RWPE2 (cell line): ENCODE measurements around the gene BTNL3.

Source experiments
- ATAC-seq: fragments of 200-7000 bp; cut with Tn5 transposase; 3 replicates; pipeline ENCODE4 v1.9.1; 2021; ENCODE audit warnings: low read depth
- DNase-seq: peaks from one replicate; pipeline ENCODE4 v3.0.0-alpha.2; 2020; ENCODE audit warnings: low spot score
- H3K27ac ChIP-seq: fragments of 450-650 bp; 2 replicates; pipeline ENCODE4 v1.5.1; 2017; ENCODE audit warnings: mild to moderate bottlenecking; ENCODE audit not compliant: poor library complexity, severe bottlenecking
- H3K27me3 ChIP-seq: fragments of 250-450 bp; sonication (Bioruptor Pico); 2 replicates; pipeline ENCODE4 v1.5.1; 2021; ENCODE audit warnings: mild to moderate bottlenecking, moderate library complexity; ENCODE audit not compliant: insufficient read depth, poor library complexity, severe bottlenecking
- H3K36me3 ChIP-seq: fragments of 250-450 bp; sonication (Bioruptor Pico); 2 replicates; pipeline ENCODE4 v1.5.1; 2020; ENCODE audit warnings: low read depth, mild to moderate bottlenecking, moderate library complexity
- H3K4me1 ChIP-seq: fragments of 250-450 bp; sonication (Bioruptor Pico); 2 replicates; pipeline ENCODE4 v1.5.1; 2021; ENCODE audit warnings: mild to moderate bottlenecking, moderate library complexity; ENCODE audit not compliant: insufficient read depth, poor library complexity, severe bottlenecking
- H3K4me3 ChIP-seq: fragments of 250-450 bp; sonication (Bioruptor Pico); 2 replicates; pipeline ENCODE4 v1.5.1; 2021; ENCODE audit warnings: mild to moderate bottlenecking, moderate library complexity; ENCODE audit not compliant: severe bottlenecking
- H3K9me3 ChIP-seq: fragments of 250-450 bp; sonication (Bioruptor Pico); 2 replicates; pipeline ENCODE4 v1.5.1; 2021; ENCODE audit warnings: mild to moderate bottlenecking, moderate library complexity; ENCODE audit not compliant: severe bottlenecking
- TF ChIP-seq, protein P1 (sequence below): fragments of 450-650 bp; IDR thresholded peaks from one replicate; pipeline ENCODE4 v1.5.1; 2017; ENCODE audit warnings: mild to moderate bottlenecking, moderate library complexity; ENCODE audit not compliant: poor library complexity, severe bottlenecking

BTNL3 gene

DNA sequence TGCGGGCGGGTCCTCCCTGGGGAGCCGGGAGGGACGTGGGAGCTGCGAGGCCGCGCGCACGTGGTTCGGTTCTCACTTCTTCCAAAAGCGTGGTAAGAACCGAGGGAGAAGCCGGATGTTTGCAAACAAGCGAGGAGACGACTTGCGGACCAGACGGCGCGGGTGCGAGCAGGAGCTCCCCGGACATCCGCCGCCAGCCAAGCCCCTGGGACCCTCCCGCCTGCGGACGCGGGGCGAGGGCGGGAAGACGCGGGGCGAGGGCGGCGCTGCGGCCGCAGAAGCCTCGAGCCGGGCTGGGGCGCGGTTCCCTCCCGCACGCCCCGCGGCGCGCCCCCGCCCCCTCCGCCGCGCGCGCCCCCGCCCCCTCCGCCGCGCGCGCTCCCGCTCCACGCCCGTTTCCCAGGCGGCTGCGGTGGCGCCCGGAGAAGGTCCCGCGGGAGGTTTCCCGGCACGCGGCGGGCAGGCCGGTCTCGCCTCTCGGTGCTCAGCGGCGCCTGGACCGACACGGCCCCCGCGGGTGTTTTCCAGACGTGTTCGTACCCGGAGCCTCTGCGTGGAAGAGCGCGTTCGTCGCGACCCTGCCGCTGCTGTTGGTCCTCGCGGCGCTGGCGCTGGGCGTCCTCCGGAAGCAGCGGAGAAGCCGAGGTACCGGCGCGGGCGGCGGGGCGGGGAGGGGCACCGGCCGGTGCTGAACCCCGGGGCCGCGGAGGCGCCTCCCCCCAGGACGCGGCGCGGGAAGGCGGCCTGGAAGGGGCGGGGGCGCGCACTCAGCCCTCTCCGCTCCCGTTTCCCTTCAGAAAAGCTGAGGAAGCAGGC is 64.2 kb downstream of the BTNL3 start:
- TF ChIP-seq, protein P1, sequence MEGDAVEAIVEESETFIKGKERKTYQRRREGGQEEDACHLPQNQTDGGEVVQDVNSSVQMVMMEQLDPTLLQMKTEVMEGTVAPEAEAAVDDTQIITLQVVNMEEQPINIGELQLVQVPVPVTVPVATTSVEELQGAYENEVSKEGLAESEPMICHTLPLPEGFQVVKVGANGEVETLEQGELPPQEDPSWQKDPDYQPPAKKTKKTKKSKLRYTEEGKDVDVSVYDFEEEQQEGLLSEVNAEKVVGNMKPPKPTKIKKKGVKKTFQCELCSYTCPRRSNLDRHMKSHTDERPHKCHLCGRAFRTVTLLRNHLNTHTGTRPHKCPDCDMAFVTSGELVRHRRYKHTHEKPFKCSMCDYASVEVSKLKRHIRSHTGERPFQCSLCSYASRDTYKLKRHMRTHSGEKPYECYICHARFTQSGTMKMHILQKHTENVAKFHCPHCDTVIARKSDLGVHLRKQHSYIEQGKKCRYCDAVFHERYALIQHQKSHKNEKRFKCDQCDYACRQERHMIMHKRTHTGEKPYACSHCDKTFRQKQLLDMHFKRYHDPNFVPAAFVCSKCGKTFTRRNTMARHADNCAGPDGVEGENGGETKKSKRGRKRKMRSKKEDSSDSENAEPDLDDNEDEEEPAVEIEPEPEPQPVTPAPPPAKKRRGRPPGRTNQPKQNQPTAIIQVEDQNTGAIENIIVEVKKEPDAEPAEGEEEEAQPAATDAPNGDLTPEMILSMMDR = no peak
- Histone ChIP-seq H3K27ac (no peak overlapping the region), H3K27me3 (peaks cover 80% of the 10 kb centered on the region), H3K36me3 (no peaks in the 10 kb centered on the region), H3K4me3 (peak overlapping the region; percentile 51), H3K9me3 (no peaks in the 10 kb centered on the region), H3K4me1 (no peaks in the 10 kb centered on the region)
- ATAC-seq (peak; percentile 51), DNase-seq (no peak)

DNA sequence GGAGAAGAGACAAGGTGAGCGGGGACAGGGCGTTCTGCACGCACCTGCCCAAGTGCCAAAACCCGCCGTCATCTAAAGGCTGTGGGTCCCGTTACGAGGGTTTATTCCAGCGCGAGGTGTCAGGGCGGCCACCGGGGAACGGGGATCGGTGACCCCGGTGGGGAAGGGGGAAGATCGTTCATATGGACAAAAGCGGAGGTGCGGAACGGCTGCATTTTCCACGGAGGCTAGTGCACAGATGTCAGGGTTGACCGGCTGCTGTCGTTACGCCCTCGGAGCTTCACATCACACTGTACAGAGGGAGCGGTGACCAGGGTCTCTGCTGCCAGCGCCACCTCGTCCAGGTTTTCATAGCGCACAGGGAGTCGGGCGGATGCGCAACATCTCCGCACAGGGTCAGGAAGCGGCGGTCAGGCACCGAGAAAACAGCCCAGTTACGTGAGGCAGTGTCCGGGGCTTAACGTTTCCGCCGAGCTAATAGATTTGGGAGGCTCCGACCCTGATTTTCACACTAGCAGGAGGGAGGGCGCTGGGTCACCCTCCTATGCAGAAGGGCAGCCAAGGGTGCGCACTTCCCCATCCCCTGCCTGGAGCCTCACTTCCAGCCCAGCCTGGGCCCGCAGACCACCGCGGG is 65.0 kb downstream of the BTNL3 start:
- Histone ChIP-seq H3K4me1 (no peaks in the 10 kb centered on the region), H3K36me3 (no peaks in the 10 kb centered on the region), H3K27ac (no peak overlapping the region), H3K9me3 (no peaks in the 10 kb centered on the region), H3K4me3 (peak overlapping the region; percentile 51), H3K27me3 (peaks cover 81% of the 10 kb centered on the region)
- TF ChIP-seq, protein P1 = no peak
- DNase-seq (no peak), ATAC-seq (peak; percentile 32)

DNA sequence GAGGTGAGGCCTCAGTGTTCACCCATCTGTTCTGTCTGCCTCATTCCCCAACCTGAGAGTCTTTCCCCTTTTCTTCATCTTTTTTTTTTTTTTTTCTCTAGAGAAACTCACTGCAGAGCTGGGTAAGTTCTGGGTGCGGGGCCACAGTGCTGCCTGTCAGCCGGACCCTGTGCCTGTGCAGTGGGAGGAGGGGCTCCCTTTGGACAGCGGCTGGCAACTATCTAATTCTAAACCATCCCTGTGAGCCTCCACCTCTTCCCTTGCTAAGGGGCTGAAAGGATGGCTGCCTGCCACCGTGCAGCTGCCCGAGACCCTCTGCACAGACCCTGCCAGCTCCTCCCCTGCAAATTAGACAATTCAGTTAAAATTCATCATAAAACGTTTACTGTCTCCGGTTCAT is 65.5 kb downstream of the BTNL3 start:
- Histone ChIP-seq H3K27me3 (peaks cover 83% of the 10 kb centered on the region), H3K4me1 (no peaks in the 10 kb centered on the region), H3K36me3 (no peaks in the 10 kb centered on the region), H3K27ac (no peak overlapping the region), H3K9me3 (no peaks in the 10 kb centered on the region), H3K4me3 (no peak overlapping the region)
- TF ChIP-seq, protein P1 = no peak
- DNase-seq (no peak), ATAC-seq (no peak)

DNA sequence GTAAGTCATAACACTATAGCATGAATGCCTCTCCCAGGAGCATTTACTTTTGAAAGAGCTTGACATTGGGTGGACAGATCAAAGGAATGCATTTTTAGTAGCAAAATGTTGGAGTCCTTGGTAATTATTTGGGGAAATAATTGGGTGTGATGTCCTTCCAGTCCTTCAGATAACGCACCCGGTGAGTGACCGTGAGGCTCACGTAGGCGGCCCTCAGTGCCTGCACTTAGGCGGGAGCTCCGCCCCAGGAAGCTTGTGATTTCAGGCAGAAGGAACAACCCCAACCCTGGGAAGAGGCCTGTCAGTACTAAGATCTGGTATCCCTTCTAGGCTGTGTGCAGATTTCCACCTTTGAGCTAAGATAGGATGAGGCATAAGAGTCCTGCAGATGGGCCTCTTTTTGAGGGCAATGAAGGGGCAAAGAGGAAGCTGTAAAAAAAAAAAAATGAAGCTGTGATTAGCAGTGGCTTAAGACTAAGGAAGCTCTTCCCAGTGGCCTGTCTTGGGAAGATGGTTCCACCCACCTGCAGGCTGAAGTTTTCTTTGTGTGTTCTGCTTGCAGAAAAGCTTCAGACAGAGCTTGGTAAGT is 66.3 kb downstream of the BTNL3 start:
- DNase-seq (no peak), ATAC-seq (no peak)
- Histone ChIP-seq H3K27me3 (peaks cover 82% of the 10 kb centered on the region), H3K36me3 (no peaks in the 10 kb centered on the region), H3K27ac (no peak overlapping the region), H3K4me1 (no peaks in the 10 kb centered on the region), H3K9me3 (no peaks in the 10 kb centered on the region), H3K4me3 (no peak overlapping the region)
- TF ChIP-seq, protein P1 = no peak
